ENCODE measurements around the gene IL2RA.

The IL2RA gene

GRCh38 chr10:6038071-6038631 lies 24.0 kb downstream of the IL2RA start:
- DNase-seq (ENCODE audit: low spot score), result no peak

GRCh38 chr10:6037422-6037821 lies 24.7 kb downstream of the IL2RA start:
- DNase-seq (ENCODE audit: low spot score), result no peak

DNA sequence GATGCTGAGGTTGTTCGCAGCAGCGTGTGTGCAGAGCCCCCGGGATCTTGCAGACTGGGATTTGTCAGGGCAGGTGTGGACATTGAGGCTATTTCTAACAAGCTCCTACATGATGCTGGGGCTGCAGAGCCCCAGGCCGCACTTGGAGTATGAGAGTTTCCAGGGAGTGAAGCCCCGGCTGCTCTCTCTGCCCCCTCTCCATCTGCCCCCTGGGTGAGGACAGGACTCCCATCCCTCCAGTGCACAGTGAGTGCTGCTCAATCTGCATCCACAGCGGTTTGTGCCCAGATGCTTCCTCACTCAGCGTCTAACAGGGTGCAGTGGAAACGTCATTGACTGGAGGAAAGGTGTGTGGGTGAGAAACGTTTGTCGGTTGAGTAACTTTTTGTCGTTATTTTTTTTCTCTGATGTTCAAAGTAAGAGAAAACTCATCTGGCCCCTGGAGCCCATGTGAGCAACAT lies 25.3 kb downstream of the IL2RA start:
- no peak for DNase-seq (ENCODE audit: low spot score)

DNA sequence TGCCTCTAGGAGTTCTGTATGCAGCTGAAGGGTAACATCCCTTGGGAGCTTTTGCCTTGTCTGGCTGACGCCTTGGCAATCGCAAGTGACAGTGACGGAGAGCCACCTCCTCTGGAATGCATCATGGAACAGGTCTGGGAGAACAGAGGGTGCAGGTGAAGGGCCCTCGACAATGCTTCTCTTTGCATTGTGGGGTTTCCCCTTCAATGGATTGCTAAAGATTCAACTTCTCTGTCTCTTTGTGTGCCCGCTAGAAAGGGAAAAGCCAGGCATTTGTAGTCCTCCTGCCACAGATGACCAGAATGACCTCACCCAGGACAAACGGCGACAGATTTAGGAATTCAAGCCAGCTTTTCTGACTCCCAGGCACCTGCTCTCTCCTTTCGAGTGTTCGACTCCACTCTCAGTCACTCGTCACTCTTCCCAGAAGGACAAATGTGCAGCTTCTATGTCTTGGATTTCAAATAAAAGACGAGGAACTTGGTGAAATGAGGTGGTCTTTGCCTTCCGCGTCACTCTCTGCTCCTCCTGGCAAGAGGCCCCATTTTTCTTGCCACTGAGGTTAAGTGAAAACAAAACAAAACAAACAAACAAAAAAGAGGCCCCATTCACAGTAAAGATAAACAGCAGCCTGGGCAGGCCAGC lies 26.1 kb downstream of the IL2RA start:
- no peak for DNase-seq (ENCODE audit: low spot score)

GRCh38 chr10:6035101-6035834 lies 26.9 kb downstream of the IL2RA start:
- DNase-seq (ENCODE audit: low spot score), result no peak

DNA sequence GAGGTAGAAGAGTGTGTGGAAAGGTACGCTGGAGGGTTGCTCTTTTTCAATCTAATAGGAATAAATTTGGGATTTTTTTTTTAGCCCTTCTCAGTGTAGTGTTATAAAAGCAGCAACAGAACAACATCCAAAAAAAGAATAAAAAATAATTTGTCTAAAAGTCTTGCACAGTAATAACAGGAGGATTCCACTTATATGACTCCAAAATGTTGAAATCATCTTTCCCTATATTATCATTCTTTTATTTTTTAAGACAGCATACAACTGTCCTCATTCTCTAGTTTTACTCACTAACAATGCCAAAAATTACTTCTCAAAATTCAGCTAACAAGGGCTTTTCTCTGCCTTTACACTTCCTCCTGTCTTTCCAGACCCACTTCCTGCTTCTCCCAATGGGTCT lies 27.8 kb downstream of the IL2RA start:
- no peak for DNase-seq (ENCODE audit: low spot score)

GRCh38 chr10:6033954-6034353 lies 28.2 kb downstream of the IL2RA start:
- DNase-seq (ENCODE audit: low spot score), result no peak

DNA sequence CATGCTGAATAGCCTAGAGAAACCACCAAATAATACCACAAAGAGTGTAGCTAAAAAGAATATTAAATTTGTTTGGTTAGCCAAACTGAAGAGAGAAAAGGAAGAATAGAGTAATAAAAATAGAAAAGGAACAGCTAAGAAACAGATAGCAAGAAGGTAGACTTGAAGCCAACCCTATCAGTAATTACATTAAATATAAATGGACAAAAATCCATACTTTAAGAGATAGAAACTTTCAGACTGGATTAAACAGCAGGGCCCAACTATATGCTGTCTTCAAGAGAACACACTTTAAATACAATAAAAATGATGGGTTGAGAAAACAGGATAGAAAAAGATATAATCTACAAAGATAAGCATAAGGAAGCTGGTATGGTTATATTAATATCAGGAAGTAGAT lies 31.2 kb downstream of the IL2RA start:
- no peak for DNase-seq (ENCODE audit: low spot score)

GRCh38 chr10:6030217-6030616 lies 31.9 kb downstream of the IL2RA start:
- DNase-seq (ENCODE audit: low spot score), result no peak

- DNase-seq (ENCODE audit: low spot score), result no peak
These were observed 34.2 kb downstream of the IL2RA start for GRCh38 chr10:6027929-6028328.

- no peak for DNase-seq (ENCODE audit: low spot score)
These were observed 36.4 kb downstream of the IL2RA start for GRCh38 chr10:6025683-6026255.

- no peak for DNase-seq (ENCODE audit: low spot score)
These were observed 37.9 kb downstream of the IL2RA start for GRCh38 chr10:6024334-6024682.

DNA sequence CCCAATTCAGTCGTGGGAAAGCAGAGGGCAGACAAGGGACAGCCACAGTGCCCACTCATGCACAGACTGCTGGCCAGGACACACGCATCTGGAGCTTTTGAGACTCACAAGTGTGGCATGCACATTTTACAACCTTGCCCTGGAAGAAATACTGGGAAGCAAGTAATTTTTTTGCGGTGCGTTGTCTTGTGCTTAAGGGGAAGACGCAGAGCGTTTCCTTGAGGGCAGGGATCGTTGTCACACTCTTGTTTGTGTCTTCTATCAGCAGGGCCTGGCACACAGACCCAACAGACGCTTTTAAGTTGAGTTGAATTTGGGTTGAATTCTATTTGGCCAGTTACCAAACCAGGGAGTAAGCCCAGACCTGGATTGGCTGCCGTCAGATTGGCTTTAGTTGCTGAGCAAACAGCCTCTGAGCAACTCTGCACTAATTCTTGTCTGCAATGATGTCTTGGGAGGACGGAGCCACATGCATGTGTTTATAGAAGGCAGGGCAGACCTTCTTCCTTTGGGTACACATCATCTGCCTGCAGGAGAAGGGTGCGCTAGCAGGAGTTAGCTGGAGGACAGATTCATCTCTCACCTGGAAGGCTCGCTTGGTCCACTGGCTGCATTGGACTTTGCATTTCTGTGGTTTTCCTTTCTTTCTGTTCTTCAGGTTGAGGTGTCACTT lies 38.4 kb downstream of the IL2RA start:
- DNase-seq (ENCODE audit: low spot score), result no peak

DNA sequence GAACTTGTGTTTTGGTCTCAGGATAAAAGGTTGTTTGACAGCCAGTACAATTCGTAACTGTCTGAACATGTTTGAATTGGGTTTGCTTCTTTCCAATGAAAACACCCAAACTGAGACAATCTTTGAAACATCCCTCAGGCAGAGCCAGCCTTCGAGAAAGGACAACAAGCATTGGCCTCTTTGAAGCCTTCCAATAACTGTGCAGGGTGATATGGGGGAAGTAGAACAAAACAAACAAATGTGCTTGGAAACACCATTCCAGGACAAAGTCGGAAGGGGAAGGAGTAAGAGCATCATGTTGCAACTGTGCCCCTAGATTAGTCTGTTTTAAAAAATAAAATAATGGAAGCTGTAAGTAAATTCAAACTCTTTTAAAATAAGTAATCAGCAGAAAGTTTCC lies 39.5 kb downstream of the IL2RA start:
- no peak for DNase-seq (ENCODE audit: low spot score)

DNA sequence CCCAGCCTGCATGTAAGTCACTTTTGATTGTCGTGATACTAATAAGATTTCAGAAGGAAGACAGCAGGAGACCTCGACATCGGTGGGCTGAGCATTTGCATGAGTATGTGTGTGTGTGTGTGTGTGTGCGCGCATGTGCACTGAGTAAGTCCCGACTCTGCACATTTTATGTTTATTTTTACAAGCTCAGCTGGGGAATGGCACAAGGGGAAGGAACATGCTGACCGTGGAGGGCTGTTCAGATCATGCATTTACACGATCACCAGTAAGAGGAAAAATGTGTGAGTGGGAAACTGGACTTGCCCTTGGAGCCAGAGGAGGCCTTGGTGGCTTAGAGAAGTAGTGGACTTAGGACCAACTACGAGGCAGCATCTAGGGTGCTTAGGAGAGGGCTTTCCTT lies 41.3 kb downstream of the IL2RA start:
- no peak for DNase-seq (ENCODE audit: low spot score)

- DNase-seq (ENCODE audit: low spot score), result no peak
These were observed 42.4 kb downstream of the IL2RA start for GRCh38 chr10:6019796-6020195.

- DNase-seq (ENCODE audit: low spot score), result no peak
These were observed 43.0 kb downstream of the IL2RA start for GRCh38 chr10:6019010-6019782.

DNA sequence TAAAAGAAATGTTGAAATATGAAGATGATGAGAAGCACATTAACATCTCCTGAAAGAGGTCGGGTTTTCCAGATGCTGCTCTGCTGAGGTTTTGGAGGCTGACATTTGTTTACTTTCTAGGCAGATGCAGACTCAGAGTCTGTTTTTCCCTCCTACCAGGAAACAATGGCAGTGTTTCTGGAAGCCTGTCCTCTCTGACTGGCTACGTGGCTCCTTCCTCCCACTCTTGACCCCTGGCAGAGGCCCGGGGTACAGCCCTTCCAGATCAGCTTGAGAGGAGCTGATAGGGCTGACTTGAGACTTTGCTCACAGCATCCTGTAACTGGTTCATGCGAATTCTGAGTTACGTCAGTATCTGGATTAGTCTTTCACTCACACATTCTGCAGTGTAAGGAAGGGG lies 43.7 kb downstream of the IL2RA start:
- no peak for DNase-seq (ENCODE audit: low spot score)

DNA sequence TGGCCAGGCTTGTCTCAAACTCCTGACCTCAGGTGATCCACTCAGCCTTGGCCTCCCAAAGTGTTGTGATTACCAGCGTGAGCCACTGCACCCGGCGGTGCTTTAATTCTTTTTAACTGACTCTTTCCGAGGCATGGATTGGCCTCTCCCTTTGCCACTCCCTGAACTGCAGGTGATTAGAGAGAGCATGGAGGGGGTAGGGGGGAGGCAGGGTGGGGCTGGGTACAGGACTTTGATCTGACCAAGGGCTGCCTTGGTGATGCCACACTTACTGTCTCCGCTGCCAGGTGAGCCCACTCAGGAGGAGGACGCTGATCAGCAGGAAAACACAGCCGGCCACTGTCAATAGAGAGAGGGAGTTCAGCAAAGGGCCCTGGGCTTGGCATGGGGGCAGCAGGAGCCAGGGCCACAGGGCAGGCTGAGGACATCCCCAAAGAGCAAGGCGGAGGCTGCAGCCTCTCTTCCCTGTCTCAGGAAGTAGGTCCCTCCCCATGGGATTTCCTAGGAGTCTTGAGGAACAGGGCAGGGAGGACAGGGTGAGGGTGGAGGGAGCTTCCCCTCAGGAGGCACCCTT lies 44.3 kb downstream of the IL2RA start:
- no peak for DNase-seq (ENCODE audit: low spot score)

DNA sequence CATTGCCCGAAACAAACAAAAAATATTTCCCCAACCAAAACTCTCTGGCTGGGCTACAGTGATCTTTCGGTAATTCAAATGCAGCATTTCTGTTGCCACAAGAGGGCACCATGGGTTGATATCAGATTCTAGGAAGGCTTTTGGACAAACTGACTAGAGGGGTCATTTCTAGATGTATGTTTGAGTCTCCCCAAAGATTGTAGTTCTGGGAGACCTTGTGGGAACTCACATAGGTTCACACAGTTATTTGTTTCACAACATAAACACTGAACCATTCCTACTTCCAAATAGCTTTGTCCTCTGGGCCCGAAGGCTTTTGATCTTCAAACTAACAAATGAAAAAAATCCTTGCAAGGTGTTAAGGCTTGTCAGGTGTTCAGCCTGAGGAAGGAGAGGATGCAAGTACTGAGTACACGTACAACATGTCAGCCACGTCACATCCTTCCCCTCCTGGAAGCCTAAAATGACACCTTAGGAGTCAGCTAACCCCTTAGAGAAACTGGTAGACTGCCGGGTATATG lies 47.9 kb downstream of the IL2RA start:
- peak; percentile 48 for DNase-seq (ENCODE audit: low spot score)

Data from hepatic stellate cell (primary cell).